HCT116 (cell line): ENCODE data around the gene RIN3. TPM values are rescaled to one million over a fixed set of nuclear protein-coding genes. Genes with fewer than 3 reads are reported as not detected.

Source experiments
- ATAC-seq: fragments of 200-7000 bp; cut with Tn5 transposase; 2 replicates; pipeline ENCODE4 v1.9.1; 2020; ENCODE audit warnings: mild to moderate bottlenecking, moderate library complexity
- BruUV-seq: library from RNA; stranded (reverse); fragments of 400-500 nt; replicated peaks from 2 replicates; lab custom pipeline; 2021; lab: Mats Ljungman, UMichigan
- CTCF ChIA-PET: fragments of 300-600 bp; sonication (Branson Sonifier 250); formaldehyde crosslinking; loops from one replicate; lab custom pipeline; 2021; ENCODE audit warnings: antibody characterized with exemption; lab: Charles Lee
- POLR2A ChIA-PET: fragments of 300-600, 350-600 bp; sonication (Branson Sonifier 250); formaldehyde crosslinking; loops from one replicate; lab custom pipeline; 2021; ENCODE audit warnings: antibody characterized with exemption; lab: Charles Lee
- RAD21 ChIA-PET, 2 experiments: fragments of 300-600 bp; sonication (Branson Sonifier 250); formaldehyde crosslinking; loops; one replicate each; lab custom pipeline; 2023; ENCODE audit warnings: low total read pairs in 2 of 2; ENCODE audit not compliant: uncharacterized antibody in 2 of 2, unreplicated experiment in 2 of 2, low non-redundant PET in 1 of 2; lab: Charles Lee
- DNase-seq: peaks from one replicate; pipeline ENCODE4 v3.0.0-alpha.2; 2010; ENCODE audit warnings: low read depth, low spot score
- H2AFZ ChIP-seq: fragments of 200-600 bp; shearing (Covaris generic), sonication (generic); 2 replicates; pipeline ENCODE4 v1.6.1; 2017; ENCODE audit warnings: low read depth, mixed run types, mixed read lengths, antibody characterized with exemption, low read length; ENCODE audit not compliant: poor library complexity, severe bottlenecking
- H3K27ac ChIP-seq: 2 replicates; pipeline ENCODE4 v1.5.1; 2012; ENCODE audit warnings: low read depth, low read length
- H3K27me3 ChIP-seq: fragments of 200-600 bp; sonication (generic); 2 replicates; pipeline ENCODE4 v1.6.1; 2016; ENCODE audit warnings: mixed run types, low read length, mixed read lengths; ENCODE audit not compliant: insufficient read depth
- H3K36me3 ChIP-seq, 2 experiments: fragments of 200-500 bp in 1 of 2; fragments of 200-600 bp in 1 of 2; sonication (Bioruptor generic) in 1 of 2; sonication (generic) in 1 of 2; 2 replicates each; pipeline versions ENCODE4 v1.5.1 to v1.6.1; 2014 to 2016; ENCODE audit warnings: low read length in 2 of 2, inconsistent platforms in 1 of 2, mixed read lengths in 1 of 2, mixed run types in 1 of 2; ENCODE audit not compliant: insufficient read depth in 2 of 2, control insufficient read depth in 1 of 2
- H3K4me1 ChIP-seq, 2 experiments: fragments of 200-600 bp in 1 of 2; sonication (generic) in 1 of 2; 2 replicates each; pipeline versions ENCODE4 v1.5.1 to v1.6.1; 2012 to 2017; ENCODE audit warnings: low read length in 2 of 2, inconsistent platforms in 1 of 2, mild to moderate bottlenecking in 1 of 2, mixed read lengths in 1 of 2, mixed run types in 1 of 2, moderate library complexity in 1 of 2; ENCODE audit not compliant: insufficient read depth in 2 of 2, control insufficient read depth in 1 of 2
- H3K4me2 ChIP-seq: fragments of 200-600 bp; sonication (generic); 2 replicates; pipeline ENCODE4 v1.6.1; 2017; ENCODE audit warnings: mixed run types, low read length, mixed read lengths
- H3K4me3 ChIP-seq, 2 experiments: fragments of 200-600 bp in 1 of 2; sonication (generic) in 1 of 2; replicated peaks in 1 of 2; 2 replicates each; pipeline ENCODE4 v1.5.1; 2011 to 2016; ENCODE audit warnings: low read length in 2 of 2, control low read depth in 1 of 2, low read depth in 1 of 2, mild to moderate bottlenecking in 1 of 2, mixed read lengths in 1 of 2, mixed run types in 1 of 2
- H3K79me2 ChIP-seq: fragments of 200-600 bp; sonication (generic); 2 replicates; pipeline ENCODE4 v1.6.1; 2017; ENCODE audit warnings: mild to moderate bottlenecking, mixed run types, low read length, moderate library complexity, mixed read lengths; ENCODE audit not compliant: insufficient read depth
- H3K9ac ChIP-seq: fragments of 200-600 bp; sonication (generic); 2 replicates; pipeline ENCODE4 v1.6.1; 2016; ENCODE audit warnings: low read length, mixed read lengths
- H3K9me2 ChIP-seq: fragments of 200-600 bp; sonication (generic), shearing (Covaris generic); 2 replicates; pipeline ENCODE4 v1.6.1; 2017; ENCODE audit warnings: mixed run types, mild to moderate bottlenecking, moderate library complexity; ENCODE audit not compliant: insufficient read depth
- H3K9me3 ChIP-seq, 2 experiments: fragments of 200-500 bp in 1 of 2; fragments of 200-600 bp in 1 of 2; sonication (Bioruptor generic) in 1 of 2; sonication (generic) in 1 of 2; 2 replicates each; pipeline ENCODE4 v1.6.1; 2014 to 2017; ENCODE audit warnings: low read length in 2 of 2, mixed read lengths in 2 of 2, inconsistent platforms in 1 of 2, low read depth in 1 of 2, mild to moderate bottlenecking in 1 of 2, mixed run types in 1 of 2, moderate library complexity in 1 of 2; ENCODE audit not compliant: control insufficient read depth in 1 of 2, insufficient read depth in 1 of 2
- H4K20me1 ChIP-seq: fragments of 200-600 bp; sonication (generic), shearing (Covaris generic); 2 replicates; pipeline ENCODE4 v1.6.1; 2017; ENCODE audit warnings: mixed run types, mild to moderate bottlenecking, moderate library complexity; ENCODE audit not compliant: insufficient read depth
- EZH2 ChIP-seq: fragments of 200-600 bp; sonication (generic); IDR thresholded peaks from 2 replicates; pipeline ENCODE4 v1.6.1; 2017; ENCODE audit warnings: antibody characterized with exemption, mixed run types
- EZH2phosphoT487 ChIP-seq: fragments of 200-600 bp; IDR thresholded peaks from 2 replicates; pipeline ENCODE4 v1.6.1; 2018; ENCODE audit warnings: antibody characterized with exemption, borderline replicate concordance
- FOSL1 ChIP-seq: IDR thresholded peaks from 2 replicates; pipeline ENCODE4 v1.6.1; 2012; ENCODE audit warnings: low read depth
- JUND ChIP-seq: IDR thresholded peaks from 2 replicates; pipeline ENCODE4 v1.6.1; 2012
- POLR2AphosphoS5 ChIP-seq: IDR thresholded peaks from 2 replicates; pipeline ENCODE4 v1.6.1; 2011; ENCODE audit warnings: mild to moderate bottlenecking, low read depth, low read length, moderate library complexity
- SIN3A ChIP-seq: IDR thresholded peaks from 2 replicates; pipeline ENCODE4 v1.6.1; 2012; ENCODE audit warnings: low read depth
- SP1 ChIP-seq: IDR thresholded peaks from 2 replicates; pipeline ENCODE4 v1.6.1; 2012; ENCODE audit warnings: low read depth
- SRF ChIP-seq: IDR thresholded peaks from 2 replicates; pipeline ENCODE4 v1.6.1; 2012; ENCODE audit warnings: low read depth
- YY1 ChIP-seq: IDR thresholded peaks from 2 replicates; pipeline ENCODE4 v1.6.1; 2011; ENCODE audit warnings: low read length, low read depth, moderate library complexity, mild to moderate bottlenecking; ENCODE audit not compliant: insufficient replicate concordance; ENCODE audit errors: extremely low read depth
- ZFX ChIP-seq: fragments of 450-650 bp; IDR thresholded peaks from 2 replicates; pipeline ENCODE4 v1.6.1; 2017
- ZNF274 ChIP-seq: fragments of 200-500 bp; sonication (Bioruptor generic); IDR thresholded peaks from 2 replicates; pipeline ENCODE4 v1.6.1; 2014; ENCODE audit warnings: mild to moderate bottlenecking, low read depth, low read length, inconsistent platforms
- intact Hi-C: fragments of 100-400 bp; cut with micrococcal nuclease; formaldehyde crosslinking; loops from 2 replicates; pipeline ENCODE4 v1.10.0; 2022
- total RNA-seq: library from RNA; stranded (reverse); gene quantifications from one replicate; pipeline ENCODE4 v1.2.1, GENCODE V29; 2021; ENCODE audit not compliant: unreplicated experiment
- TF ChIP-seq, protein P1 (sequence below): IDR thresholded peaks from 2 replicates; pipeline ENCODE4 v1.6.1; 2012
- TF ChIP-seq, protein P2 (sequence below), 3 experiments: fragments of 200-600 bp in 1 of 3; sonication (generic) in 1 of 3; IDR thresholded peaks in 2 of 3; conservative IDR thresholded peaks in 1 of 3; 2 replicates each; pipeline ENCODE4 v1.5.1; 2012 to 2017; ENCODE audit warnings: low read depth in 2 of 3, low read length in 2 of 3, antibody characterized with exemption in 1 of 3, borderline replicate concordance in 1 of 3, control low read depth in 1 of 3, mild to moderate bottlenecking in 1 of 3, mixed read lengths in 1 of 3, mixed run types in 1 of 3, moderate library complexity in 1 of 3; ENCODE audit not compliant: insufficient read depth in 1 of 3

RIN3 gene
- total RNA-seq, 1 experiment from 2014 or later = 22.2 TPM

DNA sequence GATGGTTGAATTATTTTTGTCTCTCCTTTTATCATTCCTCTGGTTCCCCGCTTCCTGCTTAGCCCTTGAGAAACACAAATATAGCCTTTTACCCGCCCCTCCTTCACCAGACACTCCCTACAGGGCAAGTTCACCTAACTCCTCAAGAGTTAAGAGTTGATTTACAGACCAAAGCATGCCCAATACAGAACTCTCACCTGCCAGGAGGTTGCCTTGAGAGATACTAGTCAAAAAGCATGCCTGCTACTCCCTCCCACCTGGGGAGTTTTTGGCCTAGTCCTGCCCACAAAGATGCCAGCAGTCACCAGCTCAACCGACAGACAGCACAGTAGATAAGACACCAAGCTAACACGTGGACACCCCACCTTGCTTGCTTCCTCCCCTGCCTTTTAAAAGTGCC lies 223.6 kb downstream of the RIN3 start:
- no TSS peak for BruUV-seq
- no peaks in the 10 kb centered on the region for H4K20me1 ChIP-seq
- intact Hi-C loops = no loop called here
- H3K4me1 ChIP-seq = peaks cover 15 to 21% of the 10 kb centered on the region in 2 experiments
- no peak overlapping the region for H3K4me2 ChIP-seq
- H3K9me3 ChIP-seq = no peaks in the 10 kb centered on the region
- H3K27ac ChIP-seq = no peak overlapping the region
- DNase-seq (no peak), ATAC-seq (no peak)
- H3K36me3 ChIP-seq = no peaks in the 10 kb centered on the region; a peak in 1 of 4 replicates
- RAD21 ChIA-PET = no interaction called here
- TF ChIP-seq EZH2phosphoT487 = no peak
- no peak for TF ChIP-seq SRF
- TF ChIP-seq POLR2AphosphoS5 = no peak
- TF ChIP-seq, protein P1, sequence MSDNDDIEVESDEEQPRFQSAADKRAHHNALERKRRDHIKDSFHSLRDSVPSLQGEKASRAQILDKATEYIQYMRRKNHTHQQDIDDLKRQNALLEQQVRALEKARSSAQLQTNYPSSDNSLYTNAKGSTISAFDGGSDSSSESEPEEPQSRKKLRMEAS = no peak
- TF ChIP-seq, protein P2, sequence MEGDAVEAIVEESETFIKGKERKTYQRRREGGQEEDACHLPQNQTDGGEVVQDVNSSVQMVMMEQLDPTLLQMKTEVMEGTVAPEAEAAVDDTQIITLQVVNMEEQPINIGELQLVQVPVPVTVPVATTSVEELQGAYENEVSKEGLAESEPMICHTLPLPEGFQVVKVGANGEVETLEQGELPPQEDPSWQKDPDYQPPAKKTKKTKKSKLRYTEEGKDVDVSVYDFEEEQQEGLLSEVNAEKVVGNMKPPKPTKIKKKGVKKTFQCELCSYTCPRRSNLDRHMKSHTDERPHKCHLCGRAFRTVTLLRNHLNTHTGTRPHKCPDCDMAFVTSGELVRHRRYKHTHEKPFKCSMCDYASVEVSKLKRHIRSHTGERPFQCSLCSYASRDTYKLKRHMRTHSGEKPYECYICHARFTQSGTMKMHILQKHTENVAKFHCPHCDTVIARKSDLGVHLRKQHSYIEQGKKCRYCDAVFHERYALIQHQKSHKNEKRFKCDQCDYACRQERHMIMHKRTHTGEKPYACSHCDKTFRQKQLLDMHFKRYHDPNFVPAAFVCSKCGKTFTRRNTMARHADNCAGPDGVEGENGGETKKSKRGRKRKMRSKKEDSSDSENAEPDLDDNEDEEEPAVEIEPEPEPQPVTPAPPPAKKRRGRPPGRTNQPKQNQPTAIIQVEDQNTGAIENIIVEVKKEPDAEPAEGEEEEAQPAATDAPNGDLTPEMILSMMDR (IDR thresholded peaks at IDR 0.05 in 2 of 3, conservative IDR thresholded peaks at IDR 0.05 in 1 of 3; ENCODE audit: borderline replicate concordance in 1 of 3, insufficient read depth in 1 of 3, low read depth in 2 of 3, low read length in 2 of 3) = no peak
- TF ChIP-seq JUND = no peak
- TF ChIP-seq SIN3A = no peak
- TF ChIP-seq ZNF274 = no peak
- H3K27me3 ChIP-seq = no peaks in the 10 kb centered on the region
- H2AFZ ChIP-seq = no peak overlapping the region
- H3K9ac ChIP-seq = no peak overlapping the region
- POLR2A ChIA-PET = no interaction called here
- H3K79me2 ChIP-seq = peaks cover 11% of the 10 kb centered on the region; the same call in 1 of the 2 replicates
- CTCF ChIA-PET = no interaction called here
- H3K4me3 ChIP-seq = no peak overlapping the region
- no peaks in the 10 kb centered on the region for H3K9me2 ChIP-seq

DNA sequence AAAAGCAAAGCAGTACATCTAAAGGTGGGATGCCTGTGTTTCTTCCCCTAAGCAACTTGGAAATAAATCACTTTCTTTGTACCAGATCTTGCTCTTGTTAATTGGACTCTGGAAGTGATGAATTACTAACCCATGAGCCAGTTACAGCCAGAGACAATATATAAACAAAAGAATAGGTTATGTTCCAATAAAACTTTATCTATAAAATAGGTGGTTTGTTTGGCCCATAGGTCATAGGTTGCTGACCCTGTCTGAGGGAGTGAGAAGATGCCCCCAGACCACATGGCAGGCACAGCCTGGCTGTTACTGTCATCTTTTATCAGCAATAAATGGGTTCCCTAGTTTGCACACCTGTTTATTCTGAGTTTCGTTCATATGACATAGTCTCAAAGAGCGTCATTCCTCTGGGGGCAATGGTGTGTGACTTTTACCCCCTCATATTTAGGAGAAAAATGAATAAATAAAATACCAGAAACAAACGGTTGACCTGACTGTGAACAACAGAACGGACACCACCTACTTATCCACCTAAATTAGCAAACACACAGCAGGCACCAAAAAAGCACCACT lies 224.1 kb downstream of the RIN3 start:
- H4K20me1 ChIP-seq = no peaks in the 10 kb centered on the region

More for the DNA sequence above, 224.1 kb downstream of the RIN3 start:
- Histone ChIP-seq H3K9ac (no peak overlapping the region), H3K9me2 (no peaks in the 10 kb centered on the region), H3K36me3 (no peaks in the 10 kb centered on the region; a peak in 1 of 4 replicates), H3K4me1 (peaks cover 15 to 21% of the 10 kb centered on the region in 2 experiments), H3K79me2 (peaks cover 11% of the 10 kb centered on the region; the same call in 1 of the 2 replicates), H3K9me3 (no peaks in the 10 kb centered on the region), H3K4me3 (no peak overlapping the region), H2AFZ (no peak overlapping the region), H3K27ac (no peak overlapping the region), H3K27me3 (no peaks in the 10 kb centered on the region), H3K4me2 (no peak overlapping the region)
- POLR2A ChIA-PET = no interaction called here
- RAD21 ChIA-PET = no interaction called here
- no TSS peak for BruUV-seq
- no peak for TF ChIP-seq YY1
- TF ChIP-seq EZH2 = no peak
- no peak for TF ChIP-seq SP1
- no peak for TF ChIP-seq ZFX
- no peak for TF ChIP-seq SIN3A
- TF ChIP-seq FOSL1 = no peak
- ATAC-seq = no peak
- CTCF ChIA-PET = no interaction called here
- DNase-seq = no peak
- intact Hi-C loops = no loop called here
